Measurements from ENCODE around the gene MACROD2.

The MACROD2 gene

GRCh38 chr20:15596220-15596890 lies 1601.0 kb downstream of the MACROD2 start:
- no peak for DNase-seq (ENCODE audit: low read depth)

DNA sequence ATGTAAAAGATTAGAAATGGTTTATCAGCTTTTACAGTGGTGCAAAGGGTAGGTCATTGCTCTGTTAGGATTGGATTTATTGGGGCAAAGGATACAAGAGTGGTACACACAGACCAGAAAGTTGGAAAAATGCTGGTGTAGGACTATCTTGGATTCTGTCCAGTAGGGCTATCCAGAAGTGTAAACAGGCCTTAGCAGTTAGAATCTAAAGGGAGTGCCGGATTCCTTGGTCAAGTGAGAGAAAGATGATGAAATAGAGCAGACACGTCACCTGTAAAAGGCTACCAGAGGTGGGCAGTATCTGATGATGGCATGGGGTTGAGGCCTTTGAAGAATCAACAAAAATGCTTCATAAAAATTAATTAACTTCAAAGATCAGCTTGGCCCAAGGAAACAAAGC lies 1602.0 kb downstream of the MACROD2 start:
- DNase-seq (ENCODE audit: low read depth), result no peak

- DNase-seq (ENCODE audit: low read depth), result no peak
Measured at GRCh38 chr20:15599961-15600360, 1604.6 kb downstream of the MACROD2 start.

DNA sequence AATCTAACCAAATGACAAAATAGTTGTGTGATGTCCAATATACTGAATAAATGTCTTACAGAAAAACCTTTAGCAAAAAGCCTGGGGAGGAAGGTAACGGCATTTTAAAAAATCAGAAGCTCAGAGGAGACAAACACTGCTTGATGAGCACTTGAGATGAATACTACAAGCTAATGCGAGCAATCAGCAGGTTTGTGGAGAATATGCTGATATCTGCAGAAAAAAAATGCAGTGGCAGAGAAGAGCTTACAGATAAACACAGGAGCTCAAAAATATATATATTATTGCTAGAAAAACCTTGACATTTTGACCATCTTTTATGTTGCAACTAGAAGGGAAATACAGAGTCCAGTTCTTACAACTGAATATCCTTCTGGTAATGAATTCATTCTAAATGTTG lies 1605.2 kb downstream of the MACROD2 start:
- no peak for DNase-seq (ENCODE audit: low read depth)

DNA sequence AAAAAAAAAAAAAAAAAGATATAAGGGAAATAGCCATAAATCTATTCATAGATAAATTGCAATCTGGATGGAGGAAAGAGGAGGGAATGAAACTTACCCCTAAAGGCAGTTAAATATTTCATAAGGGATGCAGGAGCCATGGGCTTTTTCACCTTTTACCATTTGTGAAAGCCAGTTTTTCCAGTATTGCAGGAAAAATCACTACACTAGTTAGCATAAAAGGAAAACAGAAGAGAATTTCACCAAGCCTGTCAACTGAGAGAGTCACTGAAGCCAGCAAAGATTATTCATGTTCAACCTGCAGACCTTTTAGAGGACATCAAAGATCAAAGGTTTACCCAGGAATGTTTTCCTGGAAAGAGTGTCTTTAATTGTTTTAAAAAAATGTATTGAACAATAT lies 1608.2 kb downstream of the MACROD2 start:
- no peak for DNase-seq (ENCODE audit: low read depth)

- no peak for DNase-seq (ENCODE audit: low read depth)
Measured at GRCh38 chr20:15603978-15604805, 1608.9 kb downstream of the MACROD2 start.

DNA sequence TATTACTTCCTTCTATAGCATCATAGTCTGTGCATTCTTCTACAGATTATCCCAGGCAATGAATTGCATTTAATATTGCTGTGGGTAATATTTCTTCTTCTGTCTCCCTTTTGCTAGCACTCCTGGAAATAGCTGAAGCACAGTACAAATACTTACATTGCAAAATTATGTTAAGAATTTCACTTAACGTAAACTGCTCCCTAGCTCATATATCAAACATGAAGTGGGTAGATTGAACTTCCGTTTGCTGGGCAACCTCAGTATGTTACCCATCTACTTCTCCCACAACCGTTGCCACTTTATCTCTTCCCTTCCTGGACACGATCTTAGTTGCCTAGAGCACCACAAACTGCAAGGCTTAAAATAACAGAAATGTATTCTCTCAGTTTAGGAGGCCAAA lies 1614.6 kb downstream of the MACROD2 start:
- no peak for DNase-seq (ENCODE audit: low read depth)

- no peak for DNase-seq (ENCODE audit: low read depth)
Measured at GRCh38 chr20:15610787-15611186, 1615.5 kb downstream of the MACROD2 start.

GRCh38 chr20:15611541-15611940 lies 1616.2 kb downstream of the MACROD2 start:
- no peak for DNase-seq (ENCODE audit: low read depth)

GRCh38 chr20:15612198-15612597 lies 1616.9 kb downstream of the MACROD2 start:
- DNase-seq (ENCODE audit: low read depth), result no peak

DNA sequence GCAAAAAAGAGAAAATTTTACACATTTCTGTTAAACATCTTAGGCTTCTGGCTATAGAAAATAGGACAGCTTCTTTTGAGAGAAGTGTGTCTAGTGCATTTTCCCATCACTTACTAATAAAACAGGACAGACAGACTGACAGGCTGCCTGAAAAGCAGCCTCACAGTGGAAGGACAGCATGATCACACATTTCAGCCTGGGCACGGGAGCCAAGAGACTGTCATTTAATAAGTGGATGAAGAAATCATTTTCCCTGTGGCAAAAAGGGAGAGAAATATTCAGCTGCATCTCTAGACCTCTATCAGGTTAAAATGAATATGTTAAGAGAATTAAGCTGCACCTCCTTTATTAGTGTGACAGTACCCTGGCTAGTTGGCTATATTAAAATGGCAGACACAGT lies 1617.5 kb downstream of the MACROD2 start:
- no peak for DNase-seq (ENCODE audit: low read depth)

DNA sequence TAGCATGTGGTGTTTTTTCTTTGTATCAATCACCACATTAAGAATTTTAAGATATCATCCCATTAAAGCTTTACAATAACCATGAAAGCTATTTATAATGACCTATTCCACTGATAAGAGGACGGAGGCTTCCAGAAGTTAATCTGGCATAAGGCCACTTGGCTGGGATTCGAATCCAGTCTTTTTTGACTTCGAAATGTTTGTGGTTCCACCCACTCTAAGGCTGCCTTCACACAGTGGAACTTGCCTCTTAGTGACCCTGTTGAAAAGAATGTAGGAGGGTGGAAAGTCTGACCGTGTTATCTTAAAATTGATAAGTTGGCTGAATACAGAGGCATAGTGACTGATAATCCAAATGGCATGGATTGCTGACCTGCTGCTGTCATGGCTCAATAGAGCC lies 1618.2 kb downstream of the MACROD2 start:
- no peak for DNase-seq (ENCODE audit: low read depth)

DNA sequence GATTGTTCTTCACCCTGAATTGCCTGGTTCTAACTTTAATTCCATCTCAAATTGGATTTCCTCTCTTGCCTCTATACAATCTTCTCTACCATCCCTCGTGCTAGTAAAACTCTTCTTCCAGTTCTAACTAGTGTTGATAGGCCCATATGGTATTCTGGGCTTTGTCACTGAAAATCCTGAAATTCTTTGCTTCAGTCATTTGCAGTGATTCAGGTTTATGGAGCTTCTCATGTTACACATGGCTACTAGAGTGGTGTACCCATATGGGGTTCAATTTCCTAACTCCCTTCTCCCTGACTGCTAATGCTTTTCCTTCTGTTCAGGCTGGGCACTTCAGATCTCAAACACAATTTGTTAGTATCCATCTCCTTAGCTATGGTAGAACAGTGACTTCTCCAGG lies 1621.3 kb downstream of the MACROD2 start:
- DNase-seq (ENCODE audit: low read depth), result no peak

- no peak for DNase-seq (ENCODE audit: low read depth)
Measured at GRCh38 chr20:15618110-15618509, 1622.8 kb downstream of the MACROD2 start.

DNA sequence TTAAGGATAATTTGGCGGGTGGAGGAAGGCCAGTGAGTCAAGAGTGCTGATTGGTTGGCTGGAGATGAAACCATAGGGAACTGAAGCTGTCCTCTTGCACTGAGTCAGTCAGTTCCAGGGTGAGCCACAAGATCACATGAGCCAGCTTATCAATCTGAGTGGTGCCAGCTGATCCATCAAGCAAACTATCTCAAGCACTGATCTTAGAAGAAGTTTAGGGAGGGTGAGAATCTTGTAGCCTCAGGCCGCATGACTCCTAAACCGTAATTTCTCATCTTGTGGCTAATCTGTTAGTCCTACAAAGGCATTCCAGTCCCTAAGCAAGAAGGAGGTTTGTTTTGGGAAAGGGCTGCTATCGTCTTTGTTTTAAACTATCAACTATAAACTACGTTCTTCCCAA lies 1623.6 kb downstream of the MACROD2 start:
- DNase-seq (ENCODE audit: low read depth), result no peak

DNA sequence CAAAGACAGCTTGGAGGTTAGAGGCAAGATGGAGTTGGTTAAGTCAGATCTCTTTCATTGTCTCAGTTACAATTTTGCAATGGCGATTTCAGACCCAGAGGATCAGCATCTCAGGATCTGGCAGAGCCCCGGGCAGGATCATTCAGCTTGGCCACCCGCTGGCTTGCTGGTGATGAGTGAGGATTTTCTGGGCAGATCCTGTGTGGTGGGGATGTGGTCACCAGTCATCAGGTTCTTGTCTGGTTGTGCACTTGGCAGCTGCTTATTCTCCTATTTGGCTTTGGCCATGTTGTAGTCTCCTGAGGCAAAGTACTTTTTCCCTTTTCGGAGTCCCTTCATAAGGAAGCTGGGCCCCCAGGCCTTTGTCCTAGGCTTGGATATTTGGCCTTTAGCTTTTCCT lies 1624.0 kb downstream of the MACROD2 start:
- DNase-seq (ENCODE audit: low read depth), result no peak

GRCh38 chr20:15619816-15620215 lies 1624.5 kb downstream of the MACROD2 start:
- DNase-seq (ENCODE audit: low read depth), result no peak

- DNase-seq (ENCODE audit: low read depth), result no peak
Measured at GRCh38 chr20:15622368-15622767, 1627.1 kb downstream of the MACROD2 start.

DNA sequence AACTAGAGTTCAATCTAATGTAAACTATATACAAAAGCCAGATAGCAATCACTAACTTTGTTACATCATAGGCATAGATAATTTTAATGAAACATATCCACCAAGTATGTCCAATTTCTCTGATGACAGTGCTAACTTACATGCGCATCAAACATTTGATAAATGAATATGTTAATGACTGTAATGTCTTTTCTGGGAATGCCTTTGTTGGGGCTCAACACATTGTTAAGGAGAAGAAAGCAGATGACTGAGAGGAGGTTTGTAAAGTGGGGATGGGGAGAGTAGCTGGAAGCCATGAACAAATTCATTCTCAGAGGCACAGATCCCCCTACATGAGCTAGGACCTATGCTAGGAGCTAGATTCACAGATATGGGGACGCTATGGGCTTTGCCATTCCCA lies 1627.9 kb downstream of the MACROD2 start:
- no peak for DNase-seq (ENCODE audit: low read depth)

DNA sequence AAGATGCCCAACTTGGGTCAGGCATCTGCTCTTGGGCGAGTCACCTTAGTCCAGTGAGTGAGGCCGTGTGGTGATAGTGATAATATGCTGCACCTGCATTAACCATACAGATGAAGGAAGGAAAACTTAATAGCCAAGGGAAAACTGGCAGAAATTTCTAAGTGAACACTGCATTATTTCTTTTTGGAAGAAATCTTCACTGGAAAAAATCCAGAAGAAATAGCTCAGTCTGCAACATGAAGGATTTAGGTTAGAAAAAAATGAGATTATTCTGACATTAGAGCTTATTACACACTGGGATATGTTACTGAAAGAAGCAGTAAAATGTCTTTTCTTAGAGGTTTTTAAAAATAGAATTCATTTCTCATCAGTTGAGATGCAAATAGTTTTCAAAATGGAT lies 1630.7 kb downstream of the MACROD2 start:
- DNase-seq (ENCODE audit: low read depth), result no peak

GRCh38 chr20:15627089-15627488 lies 1631.8 kb downstream of the MACROD2 start:
- no peak for DNase-seq (ENCODE audit: low read depth)

DNA sequence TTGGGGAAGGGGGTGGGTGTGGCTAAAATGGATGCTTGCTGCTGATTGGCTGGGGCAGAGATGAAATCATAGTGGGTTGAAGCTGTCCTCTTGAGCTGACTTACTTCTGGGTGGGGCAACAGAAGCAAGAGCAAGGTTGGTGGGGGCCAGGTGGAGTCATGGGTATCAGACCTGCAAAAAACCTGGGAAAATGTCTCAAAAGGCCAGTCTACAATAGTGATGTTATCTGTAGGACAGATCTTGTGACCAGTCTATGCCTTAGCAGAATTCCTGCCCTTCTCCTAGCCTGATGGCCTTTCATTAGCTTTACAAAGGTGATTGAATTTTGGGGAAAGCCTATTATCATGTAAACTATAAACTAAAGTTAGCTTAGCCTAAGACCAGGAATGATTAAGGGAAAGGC lies 1632.2 kb downstream of the MACROD2 start:
- no peak for DNase-seq (ENCODE audit: low read depth)

DNA sequence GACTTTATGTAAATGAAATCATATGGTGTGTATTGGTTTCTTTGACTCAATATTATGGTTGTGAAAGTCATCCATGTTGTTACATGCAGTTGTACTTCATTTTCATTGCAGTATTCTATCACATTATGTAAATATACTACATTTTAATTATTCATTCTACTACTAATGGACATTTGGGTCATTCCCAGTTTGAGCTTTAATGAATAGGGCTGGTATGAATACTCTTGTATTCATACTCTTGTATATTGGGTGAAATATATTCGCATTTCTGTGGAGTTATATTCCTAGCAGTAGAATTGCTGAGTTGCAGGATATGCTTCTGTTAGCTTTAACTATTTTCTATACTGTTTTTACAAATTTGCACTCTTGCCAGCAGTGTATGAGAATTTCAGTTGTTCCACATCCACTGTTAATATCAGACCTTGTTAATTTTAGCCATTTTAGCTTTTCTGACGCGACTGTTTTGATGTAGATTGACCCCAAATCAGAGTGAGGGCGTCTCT lies 1633.6 kb downstream of the MACROD2 start:
- DNase-seq (ENCODE audit: low read depth), result no peak

DNA sequence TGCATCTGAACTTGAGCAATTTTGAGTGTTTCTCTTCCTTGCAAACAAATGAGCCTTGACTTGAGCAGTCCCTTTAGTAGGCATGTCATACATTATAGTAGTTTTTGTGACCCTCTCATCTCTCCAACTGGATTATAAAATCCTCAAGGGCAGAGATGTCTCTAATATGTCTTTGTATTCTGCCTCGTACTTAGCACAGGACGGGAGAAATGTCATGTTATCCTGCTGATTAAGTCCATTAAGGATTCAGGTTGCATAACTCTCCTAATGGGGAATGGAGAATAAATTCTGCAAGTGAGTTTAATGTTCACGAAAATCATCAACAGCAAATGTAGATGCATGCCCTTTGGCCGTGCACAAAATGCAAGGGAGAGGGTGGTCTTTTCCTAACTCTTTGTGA lies 1635.0 kb downstream of the MACROD2 start:
- DNase-seq (ENCODE audit: low read depth), result no peak

All from GM04504 (cell line).